GM23338 (cell line): ENCODE data around the gene DGKG. TPM values are rescaled to one million over a fixed set of nuclear protein-coding genes. Genes with fewer than 3 reads are reported as not detected.

ENCODE experiments used
- ATAC-seq: fragments of 200-7000 bp; cut with Tn5 transposase; 3 replicates; pipeline ENCODE4 v1.9.1; 2020
- DNase-seq: peaks from one replicate; pipeline ENCODE4 v3.0.0-alpha.2; 2015; ENCODE audit warnings: low spot score
- H2AFZ ChIP-seq: fragments of 200-600 bp; sonication (generic); 2 replicates; pipeline ENCODE4 v1.8.0; 2016; ENCODE audit warnings: antibody characterized with exemption, mild to moderate bottlenecking, moderate library complexity
- H3F3A ChIP-seq: fragments of 200-600 bp; sonication (generic); replicated peaks from 2 replicates; pipeline ENCODE4 v1.8.0; 2017; ENCODE audit warnings: antibody characterized with exemption, mixed run types, low read depth
- H3K27ac ChIP-seq: fragments of 200-600 bp; sonication (generic); 2 replicates; pipeline ENCODE4 v1.6.1; 2016; ENCODE audit warnings: low read depth
- H3K27me3 ChIP-seq: fragments of 200-600 bp; sonication (generic); 2 replicates; pipeline ENCODE4 v1.8.0; 2016; ENCODE audit warnings: mild to moderate bottlenecking, mixed run types, moderate library complexity; ENCODE audit not compliant: insufficient read depth
- H3K36me3 ChIP-seq: fragments of 200-600 bp; sonication (generic); 2 replicates; pipeline ENCODE4 v1.8.0; 2016; ENCODE audit warnings: mild to moderate bottlenecking; ENCODE audit not compliant: insufficient read depth
- H3K4me1 ChIP-seq: fragments of 200-600 bp; sonication (generic); 2 replicates; pipeline ENCODE4 v1.8.0; 2016; ENCODE audit warnings: mild to moderate bottlenecking, moderate library complexity; ENCODE audit not compliant: insufficient read depth
- H3K4me2 ChIP-seq: fragments of 200-600 bp; sonication (generic); 2 replicates; pipeline ENCODE4 v1.7.1; 2017; ENCODE audit warnings: mixed run types
- H3K4me3 ChIP-seq: fragments of 200-600 bp; sonication (generic); 2 replicates; pipeline ENCODE4 v1.6.1; 2016; ENCODE audit warnings: mixed run types
- H3K79me2 ChIP-seq: fragments of 200-600 bp; sonication (generic); replicated peaks from 2 replicates; pipeline ENCODE4 v1.8.0; 2017; ENCODE audit warnings: mild to moderate bottlenecking; ENCODE audit not compliant: insufficient read depth
- H3K9me2 ChIP-seq: fragments of 200-600 bp; sonication (generic); 2 replicates; pipeline ENCODE4 v1.8.0; 2017; ENCODE audit not compliant: insufficient read depth
- H4K20me1 ChIP-seq: fragments of 200-600 bp; sonication (generic); replicated peaks from 2 replicates; pipeline ENCODE4 v1.8.0; 2017; ENCODE audit warnings: mild to moderate bottlenecking; ENCODE audit not compliant: insufficient read depth
- H3K27ac Mint-ChIP-seq: 2 replicates; pipeline ENCODE4 v1.8.0; 2020; ENCODE audit warnings: inconsistent platforms, mild to moderate bottlenecking, moderate library complexity, mixed read lengths
- H3K27me3 Mint-ChIP-seq: 3 replicates; pipeline ENCODE4 v1.8.0; 2022; ENCODE audit warnings: low read depth, mild to moderate bottlenecking, moderate library complexity, mixed read lengths, inconsistent platforms; ENCODE audit not compliant: insufficient read depth, poor library complexity
- H3K36me3 Mint-ChIP-seq: 3 replicates; pipeline ENCODE4 v1.8.0; 2021; ENCODE audit warnings: low read depth, mild to moderate bottlenecking, inconsistent platforms, moderate library complexity, mixed read lengths
- H3K4me1 Mint-ChIP-seq: 3 replicates; pipeline ENCODE4 v1.8.0; 2020; ENCODE audit warnings: mild to moderate bottlenecking, inconsistent platforms, mixed read lengths
- H3K4me3 Mint-ChIP-seq: 3 replicates; pipeline ENCODE4 v1.8.0; 2021; ENCODE audit warnings: moderate library complexity, mild to moderate bottlenecking, inconsistent platforms, mixed read lengths
- H3K9me3 Mint-ChIP-seq: 3 replicates; pipeline ENCODE4 v1.8.0; 2020; ENCODE audit warnings: moderate library complexity, mild to moderate bottlenecking, inconsistent platforms, mixed read lengths
- CREB1 ChIP-seq: fragments of 250-450 bp; sonication (Bioruptor Pico); IDR thresholded peaks from 2 replicates; pipeline ENCODE4 v1.5.0; 2020; ENCODE audit warnings: low read depth, mild to moderate bottlenecking, moderate library complexity
- EZH2 ChIP-seq: fragments of 200-600 bp; sonication (generic); IDR thresholded peaks from one replicate; pipeline ENCODE4 v1.8.0; 2017; ENCODE audit warnings: antibody characterized with exemption, mild to moderate bottlenecking, low read depth; ENCODE audit not compliant: unreplicated experiment
- EZH2phosphoT487 ChIP-seq: fragments of 200-600 bp; sonication (generic); IDR thresholded peaks from one replicate; pipeline ENCODE4 v1.8.1; 2018; ENCODE audit warnings: antibody characterized with exemption; ENCODE audit not compliant: unreplicated experiment
- JUNB ChIP-seq: IDR thresholded peaks from one replicate; pipeline ENCODE4 v1.6.1; 2016; ENCODE audit warnings: antibody characterized with exemption; ENCODE audit not compliant: unreplicated experiment
- NANOG ChIP-seq: IDR thresholded peaks from 2 replicates; pipeline ENCODE4 v1.6.1; 2016; ENCODE audit warnings: antibody characterized with exemption, borderline replicate concordance
- POLR2AphosphoS5 ChIP-seq: IDR thresholded peaks from 2 replicates; pipeline ENCODE4 v1.6.1; 2016; ENCODE audit warnings: antibody characterized with exemption, low read depth
- STAT1 ChIP-seq: IDR thresholded peaks from one replicate; pipeline ENCODE4 v1.6.1; 2016; ENCODE audit warnings: antibody characterized with exemption; ENCODE audit not compliant: unreplicated experiment
- ZNF114 ChIP-seq: fragments of 250-450 bp; sonication (Bioruptor Pico); IDR thresholded peaks from 2 replicates; pipeline ENCODE4 v1.5.0; 2020; ENCODE audit warnings: mild to moderate bottlenecking, moderate library complexity
- polyA plus RNA-seq: library from polyadenylated mRNA; unstranded; fragments of >200 nt; fragmentation: Nextera tagmentation; extraction: Ambion mirVana; gene quantifications from 2 replicates; pipeline ENCODE4 v1.2.1, GENCODE V29; 2016
- total RNA-seq: library from RNA; depleted of rRNA; stranded (reverse); fragments of >200 nt; shearing (Covaris generic); gene quantifications from 2 replicates; pipeline ENCODE4 v1.2.3, GENCODE V29; 2014
- TF ChIP-seq, protein P1 (sequence below): fragments of 250-450 bp; sonication (Bioruptor Pico); IDR thresholded peaks from 2 replicates; pipeline ENCODE4 v1.5.0; 2020; ENCODE audit warnings: mild to moderate bottlenecking, moderate library complexity
- TF ChIP-seq, protein P2 (sequence below): IDR thresholded peaks from 2 replicates; pipeline ENCODE4 v1.6.1; 2016; ENCODE audit warnings: antibody characterized with exemption

DGKG gene
- total and polyA plus RNA-seq, 2 experiments from 2014 or later, result 0.14 to 0.31 TPM

DNA sequence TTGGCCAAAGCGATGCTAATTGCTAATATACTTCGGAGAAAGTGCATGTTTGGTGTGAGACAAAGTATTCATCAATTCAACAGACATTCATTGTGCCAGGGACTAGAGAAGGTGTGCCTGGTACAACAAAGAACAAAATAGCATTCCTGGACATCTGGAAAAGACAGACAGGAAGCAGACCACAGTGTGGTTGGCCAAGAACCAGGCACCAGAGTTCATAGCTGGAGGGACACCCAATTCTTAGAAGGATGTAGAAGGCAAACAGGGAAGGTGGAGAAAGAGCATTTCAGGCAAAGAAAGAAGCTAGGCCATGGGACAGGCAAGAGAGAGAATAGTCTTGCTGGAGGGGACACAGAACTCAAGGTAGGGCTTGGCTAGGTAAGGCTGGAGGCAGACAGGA lies 147.4 kb downstream of the DGKG start (continued):
- TF ChIP-seq, protein P1, sequence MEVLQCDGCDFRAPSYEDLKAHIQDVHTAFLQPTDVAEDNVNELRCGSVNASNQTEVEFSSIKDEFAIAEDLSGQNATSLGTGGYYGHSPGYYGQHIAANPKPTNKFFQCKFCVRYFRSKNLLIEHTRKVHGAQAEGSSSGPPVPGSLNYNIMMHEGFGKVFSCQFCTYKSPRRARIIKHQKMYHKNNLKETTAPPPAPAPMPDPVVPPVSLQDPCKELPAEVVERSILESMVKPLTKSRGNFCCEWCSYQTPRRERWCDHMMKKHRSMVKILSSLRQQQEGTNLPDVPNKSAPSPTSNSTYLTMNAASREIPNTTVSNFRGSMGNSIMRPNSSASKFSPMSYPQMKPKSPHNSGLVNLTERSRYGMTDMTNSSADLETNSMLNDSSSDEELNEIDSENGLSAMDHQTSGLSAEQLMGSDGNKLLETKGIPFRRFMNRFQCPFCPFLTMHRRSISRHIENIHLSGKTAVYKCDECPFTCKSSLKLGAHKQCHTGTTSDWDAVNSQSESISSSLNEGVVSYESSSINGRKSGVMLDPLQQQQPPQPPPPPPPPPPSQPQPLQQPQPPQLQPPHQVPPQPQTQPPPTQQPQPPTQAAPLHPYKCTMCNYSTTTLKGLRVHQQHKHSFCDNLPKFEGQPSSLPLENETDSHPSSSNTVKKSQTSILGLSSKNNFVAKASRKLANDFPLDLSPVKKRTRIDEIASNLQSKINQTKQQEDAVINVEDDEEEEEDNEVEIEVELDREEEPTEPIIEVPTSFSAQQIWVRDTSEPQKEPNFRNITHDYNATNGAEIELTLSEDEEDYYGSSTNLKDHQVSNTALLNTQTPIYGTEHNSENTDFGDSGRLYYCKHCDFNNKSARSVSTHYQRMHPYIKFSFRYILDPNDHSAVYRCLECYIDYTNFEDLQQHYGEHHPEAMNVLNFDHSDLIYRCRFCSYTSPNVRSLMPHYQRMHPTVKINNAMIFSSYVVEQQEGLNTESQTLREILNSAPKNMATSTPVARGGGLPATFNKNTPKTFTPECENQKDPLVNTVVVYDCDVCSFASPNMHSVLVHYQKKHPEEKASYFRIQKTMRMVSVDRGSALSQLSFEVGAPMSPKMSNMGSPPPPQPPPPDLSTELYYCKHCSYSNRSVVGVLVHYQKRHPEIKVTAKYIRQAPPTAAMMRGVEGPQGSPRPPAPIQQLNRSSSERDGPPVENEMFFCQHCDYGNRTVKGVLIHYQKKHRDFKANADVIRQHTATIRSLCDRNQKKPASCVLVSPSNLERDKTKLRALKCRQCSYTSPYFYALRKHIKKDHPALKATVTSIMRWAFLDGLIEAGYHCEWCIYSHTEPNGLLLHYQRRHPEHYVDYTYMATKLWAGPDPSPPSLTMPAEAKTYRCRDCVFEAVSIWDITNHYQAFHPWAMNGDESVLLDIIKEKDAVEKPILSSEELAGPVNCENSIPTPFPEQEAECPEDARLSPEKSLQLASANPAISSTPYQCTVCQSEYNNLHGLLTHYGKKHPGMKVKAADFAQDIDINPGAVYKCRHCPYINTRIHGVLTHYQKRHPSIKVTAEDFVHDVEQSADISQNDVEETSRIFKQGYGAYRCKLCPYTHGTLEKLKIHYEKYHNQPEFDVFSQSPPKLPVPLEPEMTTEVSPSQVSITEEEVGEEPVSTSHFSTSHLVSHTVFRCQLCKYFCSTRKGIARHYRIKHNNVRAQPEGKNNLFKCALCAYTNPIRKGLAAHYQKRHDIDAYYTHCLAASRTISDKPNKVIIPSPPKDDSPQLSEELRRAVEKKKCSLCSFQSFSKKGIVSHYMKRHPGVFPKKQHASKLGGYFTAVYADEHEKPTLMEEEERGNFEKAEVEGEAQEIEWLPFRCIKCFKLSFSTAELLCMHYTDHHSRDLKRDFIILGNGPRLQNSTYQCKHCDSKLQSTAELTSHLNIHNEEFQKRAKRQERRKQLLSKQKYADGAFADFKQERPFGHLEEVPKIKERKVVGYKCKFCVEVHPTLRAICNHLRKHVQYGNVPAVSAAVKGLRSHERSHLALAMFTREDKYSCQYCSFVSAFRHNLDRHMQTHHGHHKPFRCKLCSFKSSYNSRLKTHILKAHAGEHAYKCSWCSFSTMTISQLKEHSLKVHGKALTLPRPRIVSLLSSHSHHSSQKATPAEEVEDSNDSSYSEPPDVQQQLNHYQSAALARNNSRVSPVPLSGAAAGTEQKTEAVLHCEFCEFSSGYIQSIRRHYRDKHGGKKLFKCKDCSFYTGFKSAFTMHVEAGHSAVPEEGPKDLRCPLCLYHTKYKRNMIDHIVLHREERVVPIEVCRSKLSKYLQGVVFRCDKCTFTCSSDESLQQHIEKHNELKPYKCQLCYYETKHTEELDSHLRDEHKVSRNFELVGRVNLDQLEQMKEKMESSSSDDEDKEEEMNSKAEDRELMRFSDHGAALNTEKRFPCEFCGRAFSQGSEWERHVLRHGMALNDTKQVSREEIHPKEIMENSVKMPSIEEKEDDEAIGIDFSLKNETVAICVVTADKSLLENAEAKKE, result no peak
- TF ChIP-seq NANOG (no peak), STAT1 (no peak), ZNF114 (CRISPR knock-in tag) (no peak), EZH2phosphoT487 (no peak)

DNA sequence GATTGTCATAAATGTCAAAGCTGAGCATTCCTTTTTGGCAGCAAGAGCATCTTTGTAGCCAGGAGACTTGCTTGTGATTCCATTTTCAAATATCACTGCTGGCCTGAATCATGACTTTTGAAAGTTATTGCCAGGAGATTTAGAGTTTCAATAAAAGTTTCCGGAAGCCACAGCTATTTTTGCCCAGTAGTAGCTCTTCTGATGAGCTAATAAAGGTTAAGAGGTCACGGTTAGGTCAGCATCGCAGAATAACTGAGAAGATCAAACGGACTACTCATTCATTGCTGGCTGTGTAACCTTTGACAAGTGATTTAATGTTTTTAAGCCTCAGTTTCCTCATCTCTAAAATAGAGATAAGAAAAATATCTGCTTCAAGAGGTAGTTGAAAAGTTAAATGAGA lies 148.1 kb downstream of the DGKG start:
- H2AFZ ChIP-seq, result no peak overlapping the region
- H4K20me1 ChIP-seq, result no peaks in the 10 kb centered on the region
- H3K27ac Mint-ChIP-seq, result no peak overlapping the region
- no peak overlapping the region for H3K4me2 ChIP-seq
- H3K9me2 ChIP-seq, result no peaks in the 10 kb centered on the region
- H3K27me3 ChIP-seq, result no peaks in the 10 kb centered on the region
- no peaks in the 10 kb centered on the region for H3K79me2 ChIP-seq
- no peak overlapping the region for H3K4me3 Mint-ChIP-seq
- H3K9me3 Mint-ChIP-seq, result no peaks in the 10 kb centered on the region
- H3K36me3 ChIP-seq, result no peaks in the 10 kb centered on the region
- peaks cover 36% of the 10 kb centered on the region for H3K4me1 Mint-ChIP-seq
- H3K4me3 ChIP-seq, result no peak overlapping the region
- no peak overlapping the region for H3K27ac ChIP-seq
- ATAC-seq (no peak), DNase-seq (no peak)
- H3F3A ChIP-seq, result 0 out of 2 replicates have a peak, but pooled peaks cover 6% of the 10 kb centered on the region
- peaks cover 17% of the 10 kb centered on the region for H3K4me1 ChIP-seq
- H3K27me3 Mint-ChIP-seq, result peaks cover 5% of the 10 kb centered on the region
- no peaks in the 10 kb centered on the region for H3K36me3 Mint-ChIP-seq
- no peak for TF ChIP-seq STAT1
- no peak for TF ChIP-seq CREB1 (CRISPR knock-in tag)
- no peak for TF ChIP-seq POLR2AphosphoS5
- no peak for TF ChIP-seq EZH2
- TF ChIP-seq JUNB, result no peak
- TF ChIP-seq, protein P2, sequence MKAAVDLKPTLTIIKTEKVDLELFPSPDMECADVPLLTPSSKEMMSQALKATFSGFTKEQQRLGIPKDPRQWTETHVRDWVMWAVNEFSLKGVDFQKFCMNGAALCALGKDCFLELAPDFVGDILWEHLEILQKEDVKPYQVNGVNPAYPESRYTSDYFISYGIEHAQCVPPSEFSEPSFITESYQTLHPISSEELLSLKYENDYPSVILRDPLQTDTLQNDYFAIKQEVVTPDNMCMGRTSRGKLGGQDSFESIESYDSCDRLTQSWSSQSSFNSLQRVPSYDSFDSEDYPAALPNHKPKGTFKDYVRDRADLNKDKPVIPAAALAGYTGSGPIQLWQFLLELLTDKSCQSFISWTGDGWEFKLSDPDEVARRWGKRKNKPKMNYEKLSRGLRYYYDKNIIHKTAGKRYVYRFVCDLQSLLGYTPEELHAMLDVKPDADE, result no peak
